PC-3 (cell line): ENCODE results near the gene TMEM43. TPM values are rescaled to one million over a fixed set of nuclear protein-coding genes. Genes with fewer than 3 reads are reported as not detected.

ENCODE experiments used
- ATAC-seq: fragments of 200-7000 bp; cut with Tn5 transposase; 2 replicates; pipeline ENCODE4 v1.9.1; 2020; ENCODE audit warnings: mild to moderate bottlenecking, moderate library complexity
- BruUV-seq: library from RNA; stranded (reverse); fragments of 400-500 nt; replicated peaks from 2 replicates; lab custom pipeline; 2021; lab: Mats Ljungman, UMichigan
- CTCF ChIA-PET: fragments of 300-600 bp; sonication (Branson Sonifier 250); formaldehyde crosslinking; loops from one replicate; lab custom pipeline; 2022; ENCODE audit warnings: antibody characterized with exemption; lab: Charles Lee
- POLR2A ChIA-PET: fragments of 300-600 bp; sonication (Branson Sonifier 250); formaldehyde crosslinking; loops from one replicate; lab custom pipeline; 2022; ENCODE audit warnings: antibody characterized with exemption; ENCODE audit not compliant: unreplicated experiment; lab: Charles Lee
- DNase-seq: peaks from one replicate; pipeline ENCODE4 v3.0.0-alpha.2; 2015
- H2AFZ ChIP-seq: fragments of 300-600 bp; sonication (generic); 2 replicates; pipeline ENCODE4 v1.6.0; 2016; ENCODE audit warnings: antibody characterized with exemption, low read length
- H3F3A ChIP-seq: fragments of 300-600 bp; sonication (generic); one replicate; pipeline ENCODE4 v1.6.0; 2017; ENCODE audit warnings: antibody characterized with exemption, low read length, control low read depth, mild to moderate bottlenecking; ENCODE audit not compliant: unreplicated experiment
- H3K27ac ChIP-seq: fragments of 300-600 bp; sonication (generic); 2 replicates; pipeline ENCODE4 v1.5.1; 2016; ENCODE audit warnings: mild to moderate bottlenecking, low read length
- H3K27me3 ChIP-seq: fragments of 300-600 bp; sonication (generic); 2 replicates; pipeline ENCODE4 v1.6.1; 2016; ENCODE audit warnings: low read length, mixed read lengths
- H3K36me3 ChIP-seq: fragments of 300-600 bp; sonication (generic); 2 replicates; pipeline ENCODE4 v1.6.1; 2016; ENCODE audit warnings: low read depth, mixed run types, low read length, mixed read lengths
- H3K4me1 ChIP-seq: fragments of 300-600 bp; sonication (generic); 2 replicates; pipeline ENCODE4 v1.5.1; 2016; ENCODE audit warnings: low read length; ENCODE audit not compliant: insufficient read depth
- H3K4me2 ChIP-seq: fragments of 300-600 bp; sonication (generic); 2 replicates; pipeline ENCODE4 v1.6.0; 2016; ENCODE audit warnings: low read length
- H3K4me3 ChIP-seq: fragments of 300-600 bp; sonication (generic); 2 replicates; pipeline ENCODE4 v1.5.1; 2016; ENCODE audit warnings: mild to moderate bottlenecking, low read length, mixed read lengths
- H3K79me2 ChIP-seq: fragments of 300-600 bp; sonication (generic); 2 replicates; pipeline ENCODE4 v1.6.1; 2017; ENCODE audit warnings: low read length, mixed read lengths
- H3K9ac ChIP-seq: fragments of 300-600 bp; sonication (generic); 2 replicates; pipeline ENCODE4 v1.6.0; 2016; ENCODE audit warnings: mild to moderate bottlenecking, low read length
- H3K9me2 ChIP-seq: fragments of 300-600 bp; sonication (generic); replicated peaks from 2 replicates; pipeline ENCODE4 v1.6.1; 2016; ENCODE audit warnings: mixed run types, low read length, mixed read lengths
- H3K9me3 ChIP-seq: fragments of 300-600 bp; sonication (generic); 2 replicates; pipeline ENCODE4 v1.6.1; 2016; ENCODE audit warnings: low read length, mixed read lengths
- H4K20me1 ChIP-seq: fragments of 300-600 bp; sonication (generic); 2 replicates; pipeline ENCODE4 v1.6.1; 2016; ENCODE audit warnings: low read length, mixed read lengths
- CTCF ChIP-seq: fragments of 300-600 bp; sonication (generic); conservative IDR thresholded peaks from 2 replicates; pipeline ENCODE4 v1.5.1; 2017; ENCODE audit warnings: antibody characterized with exemption, low read depth, mild to moderate bottlenecking, low read length
- EZH2 ChIP-seq: fragments of 300-600 bp; sonication (generic); IDR thresholded peaks from one replicate; pipeline ENCODE4 v1.6.1; 2017; ENCODE audit warnings: antibody characterized with exemption, mild to moderate bottlenecking, low read length; ENCODE audit not compliant: unreplicated experiment
- EZH2phosphoT487 ChIP-seq: fragments of 300-600 bp; sonication (generic); IDR thresholded peaks from 2 replicates; pipeline ENCODE4 v1.6.1; 2018; ENCODE audit warnings: mild to moderate bottlenecking, antibody characterized with exemption, low read length, borderline replicate concordance
- intact Hi-C: fragments of 100-400 bp; cut with micrococcal nuclease; formaldehyde crosslinking; loops from 2 replicates; pipeline ENCODE4 v1.9.0; 2023
- total RNA-seq: library from RNA; depleted of rRNA; stranded (reverse); fragments of >200 nt; gene quantifications from 2 replicates; pipeline ENCODE4 v1.2.3, GENCODE V29; 2014

TMEM43 gene
- total RNA-seq, 1 experiment from 2014 or later: 83.1 TPM

GRCh38 chr3:14152233-14152962, 27.5 kb downstream of the TMEM43 start:
- Histone ChIP-seq H3K9me2 (no peaks in the 10 kb centered on the region), H3K9me3 (no peaks in the 10 kb centered on the region), H3K9ac (no peak overlapping the region), H3K79me2 (no peaks in the 10 kb centered on the region), H3K4me3 (no peak overlapping the region), H3K27me3 (no peaks in the 10 kb centered on the region), H3F3A (no peaks in the 10 kb centered on the region), H3K36me3 (peaks cover 5% of the 10 kb centered on the region; the same call in 1 of the 2 replicates), H4K20me1 (no peaks in the 10 kb centered on the region), H3K4me2 (no peak overlapping the region), H2AFZ (no peak overlapping the region), H3K27ac (no peak overlapping the region), H3K4me1 (no peaks in the 10 kb centered on the region)
- intact Hi-C loops: no loop called here
- DNase-seq (peak; percentile 29), ATAC-seq (peak; percentile 62)
- TF ChIP-seq EZH2 (no peak), CTCF (peak; percentile 64)
- ChIA-PET POLR2A (no interaction called here), CTCF (interaction anchor here (0.6 to 0.7 kb wide), 2 partner anchors 29 to 51 kb away, joined by 3 to 9 read pairs; no protein-coding TSS in a partner anchor)
- BruUV-seq: no TSS peak

GRCh38 chr3:14152963-14153355, 28.1 kb downstream of the TMEM43 start:
- H3K27me3 ChIP-seq: no peaks in the 10 kb centered on the region
- no peak for DNase-seq
- H2AFZ ChIP-seq: no peak overlapping the region
- no peak overlapping the region for H3K4me2 ChIP-seq
- ChIA-PET POLR2A (no interaction called here), CTCF (interaction anchor here (0.6 to 0.7 kb wide), 2 partner anchors 29 to 51 kb away, joined by 3 to 9 read pairs; no protein-coding TSS in a partner anchor)
- no peaks in the 10 kb centered on the region for H4K20me1 ChIP-seq
- H3K9ac ChIP-seq: no peak overlapping the region
- intact Hi-C loops: no loop called here
- no peaks in the 10 kb centered on the region for H3F3A ChIP-seq
- H3K4me1 ChIP-seq: no peaks in the 10 kb centered on the region
- ATAC-seq: no peak
- no TSS peak for BruUV-seq
- H3K9me2 ChIP-seq: no peaks in the 10 kb centered on the region
- no peak overlapping the region for H3K27ac ChIP-seq
- H3K4me3 ChIP-seq: no peak overlapping the region
- H3K36me3 ChIP-seq: peaks cover 10% of the 10 kb centered on the region; the same call in 1 of the 2 replicates
- H3K9me3 ChIP-seq: no peaks in the 10 kb centered on the region
- no peaks in the 10 kb centered on the region for H3K79me2 ChIP-seq
- TF ChIP-seq EZH2phosphoT487: no peak

- ATAC-seq (no peak), DNase-seq (no peak)
- CTCF ChIA-PET: no interaction called here
- H3K27ac ChIP-seq: no peak overlapping the region
- H3K9ac ChIP-seq: no peak overlapping the region
- H2AFZ ChIP-seq: no peak overlapping the region
- no peaks in the 10 kb centered on the region for H3F3A ChIP-seq
- H3K27me3 ChIP-seq: no peaks in the 10 kb centered on the region
- BruUV-seq: no TSS peak
- intact Hi-C loops: no loop called here
- no peak overlapping the region for H3K4me2 ChIP-seq
- H3K9me3 ChIP-seq: no peaks in the 10 kb centered on the region
- no peaks in the 10 kb centered on the region for H3K4me1 ChIP-seq
- no peak overlapping the region for H3K4me3 ChIP-seq
- peaks cover 17% of the 10 kb centered on the region; the same call in 1 of the 2 replicates for H3K36me3 ChIP-seq
- POLR2A ChIA-PET: interaction anchor here (0.6 kb wide), 1 partner anchor 16 kb away, joined by 4 read pairs; no protein-coding TSS in a partner anchor
- TF ChIP-seq EZH2: no peak
- no peak for TF ChIP-seq CTCF
- no peak for TF ChIP-seq EZH2phosphoT487
- H4K20me1 ChIP-seq: no peaks in the 10 kb centered on the region
- H3K9me2 ChIP-seq: no peaks in the 10 kb centered on the region
- H3K79me2 ChIP-seq: no peaks in the 10 kb centered on the region
Measured at GRCh38 chr3:14153663-14154062, 28.8 kb downstream of the TMEM43 start.
